ENCODE results near the gene ZNF576.
"Not testable (repeated sequence)": the region's sequence is repeated elsewhere in the genome, so short reads cannot be mapped to it uniquely, and the experiment has no call there.

Gene ZNF576, protein sequence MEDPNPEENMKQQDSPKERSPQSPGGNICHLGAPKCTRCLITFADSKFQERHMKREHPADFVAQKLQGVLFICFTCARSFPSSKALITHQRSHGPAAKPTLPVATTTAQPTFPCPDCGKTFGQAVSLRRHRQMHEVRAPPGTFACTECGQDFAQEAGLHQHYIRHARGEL

DNA sequence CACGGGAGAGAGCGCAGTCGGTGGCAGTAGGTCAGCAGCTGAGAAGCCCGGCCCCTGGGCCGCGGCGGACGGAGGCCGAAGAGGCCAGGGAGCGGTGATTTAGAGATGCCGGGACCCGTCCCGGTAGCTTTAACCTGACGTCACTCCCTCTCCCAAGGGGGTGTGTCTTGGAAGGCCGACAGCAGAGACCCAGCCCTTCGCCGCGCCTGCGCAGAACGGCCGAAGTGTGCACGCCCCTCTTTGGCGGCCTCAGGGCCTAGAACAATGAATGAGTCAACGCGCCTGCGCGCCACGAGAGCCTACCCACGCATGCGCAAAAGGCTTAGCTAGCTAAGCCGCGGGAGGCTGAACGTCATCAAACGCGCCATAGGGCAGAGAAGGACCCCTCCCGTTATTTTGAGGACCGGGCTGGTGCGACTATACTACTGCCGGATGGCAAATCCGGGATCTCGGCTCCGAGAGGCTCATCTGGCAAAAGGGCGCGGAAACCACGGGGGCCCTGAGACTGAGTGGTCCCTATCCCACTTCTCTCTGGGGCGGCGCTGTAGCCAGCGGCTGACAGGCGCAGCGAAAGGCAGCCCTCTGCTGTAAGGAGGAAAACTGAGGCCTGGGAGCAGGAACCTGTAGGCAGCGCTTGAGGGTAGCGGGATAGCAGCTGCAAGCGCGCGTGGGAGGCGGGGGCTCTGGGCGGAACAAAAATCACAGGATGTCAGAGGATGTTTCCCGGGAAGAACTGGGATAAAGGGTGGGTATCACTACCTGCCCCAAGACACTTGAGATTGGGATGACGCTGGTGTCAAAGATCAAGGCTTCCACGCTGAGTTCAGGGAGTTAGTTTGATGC is at the start of gene ZNF576, which contains the start of gene IRGQ:
TSS of gene ZNF576 (plus strand) at position 597 of the 843 bp plus-strand sequence. CDS start 514 bp downstream, outside the sequence.
TSS of gene IRGQ (minus strand) at position 136 of the 843 bp plus-strand sequence. CDS start 796 bp downstream, outside the sequence.
- DNase-seq: peak; percentile 100

DNA sequence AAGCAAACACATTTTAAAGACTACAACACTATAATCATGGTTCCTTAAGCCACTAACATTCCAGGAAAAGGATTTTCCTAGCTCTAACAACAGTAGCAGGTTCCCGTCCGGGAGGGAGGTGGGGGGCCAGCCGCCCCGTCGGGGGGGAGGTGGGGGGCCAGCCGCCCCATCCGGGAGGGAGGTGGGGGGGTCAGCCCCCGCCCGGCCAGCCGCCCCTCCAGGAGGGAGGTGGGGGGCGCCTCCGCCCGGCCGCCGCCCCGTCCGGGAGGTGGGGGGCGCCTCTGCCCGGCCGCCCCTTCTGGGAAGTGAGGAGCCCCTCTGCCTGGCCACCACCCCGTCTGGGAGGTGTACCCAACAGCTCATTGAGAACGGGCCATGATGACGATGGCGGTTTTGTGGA is 48.5 kb upstream of the ZNF576 start:
- not testable (repeated sequence) for DNase-seq

DNA sequence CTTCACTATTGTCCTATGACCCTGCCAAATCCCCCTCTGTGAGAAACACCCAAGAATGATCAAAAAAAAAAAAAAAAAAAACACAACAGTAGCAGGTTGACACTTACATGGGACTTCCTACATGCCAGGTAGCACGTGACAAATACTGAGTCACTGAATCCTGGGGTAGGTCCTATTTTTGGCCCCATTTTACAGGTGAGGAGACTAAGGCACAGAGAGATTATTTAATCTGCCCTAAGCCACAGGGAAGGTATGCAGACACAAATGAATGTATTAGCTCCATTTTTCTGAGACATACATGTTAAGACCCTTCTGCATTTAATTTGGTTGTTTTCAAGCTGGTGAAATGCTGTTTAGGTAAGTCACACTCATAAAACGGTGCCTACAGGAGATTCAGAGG is 47.7 kb upstream of the ZNF576 start:
- no peak for DNase-seq

DNA sequence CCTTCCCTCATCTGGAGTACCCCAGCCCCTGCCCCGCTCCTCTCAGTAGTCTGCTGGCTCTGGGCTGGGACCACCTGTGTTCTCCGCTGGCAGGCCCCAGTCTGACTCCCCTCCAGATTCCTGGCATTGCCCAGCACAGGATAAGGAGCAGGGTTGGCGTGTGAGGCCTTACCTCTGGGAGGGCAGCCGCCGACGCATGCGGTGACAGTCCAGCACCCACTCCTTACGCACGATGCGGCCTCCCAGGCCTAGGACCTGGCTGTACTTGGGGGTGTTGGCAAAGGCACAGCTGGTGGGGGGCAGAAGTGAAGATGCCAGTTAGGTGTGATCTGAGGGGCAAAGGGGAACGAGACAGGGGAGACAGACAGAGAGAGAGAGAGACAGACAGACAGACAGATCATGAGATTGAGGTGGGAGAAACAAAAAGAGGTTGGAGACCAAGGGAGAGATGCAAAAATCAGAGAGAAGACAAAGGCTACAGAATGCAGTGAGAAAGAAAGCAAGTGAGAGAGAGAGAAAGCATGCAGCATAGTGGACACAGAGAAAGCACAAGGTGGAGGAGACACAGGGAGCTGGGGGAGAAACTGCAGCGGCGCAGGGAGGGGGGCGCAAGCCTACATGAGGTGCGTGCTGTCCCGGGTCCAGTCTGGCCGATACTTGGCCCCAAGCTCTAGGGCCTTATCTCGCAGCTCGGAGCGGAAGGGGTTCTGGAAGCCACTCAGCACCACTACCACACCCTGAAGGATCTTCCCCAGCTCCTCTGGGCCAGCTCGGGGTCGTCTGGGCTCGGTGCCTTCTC is 44.8 kb upstream of the ZNF576 start:
- DNase-seq: no peak

DNA sequence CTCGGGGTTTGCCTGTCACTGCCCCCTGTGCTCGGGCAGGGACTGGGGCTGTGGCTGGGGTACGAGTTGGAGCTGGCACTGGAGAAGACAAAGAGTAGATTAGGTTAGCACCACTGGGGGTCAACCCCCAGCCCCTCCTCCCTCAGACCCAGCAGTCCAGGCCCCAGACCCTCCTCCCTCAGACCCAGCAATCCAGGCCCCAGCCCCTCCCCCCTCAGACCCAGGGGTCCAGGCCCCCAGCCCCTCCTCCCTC is 44.3 kb upstream of the ZNF576 start:
- DNase-seq: no peak

DNA sequence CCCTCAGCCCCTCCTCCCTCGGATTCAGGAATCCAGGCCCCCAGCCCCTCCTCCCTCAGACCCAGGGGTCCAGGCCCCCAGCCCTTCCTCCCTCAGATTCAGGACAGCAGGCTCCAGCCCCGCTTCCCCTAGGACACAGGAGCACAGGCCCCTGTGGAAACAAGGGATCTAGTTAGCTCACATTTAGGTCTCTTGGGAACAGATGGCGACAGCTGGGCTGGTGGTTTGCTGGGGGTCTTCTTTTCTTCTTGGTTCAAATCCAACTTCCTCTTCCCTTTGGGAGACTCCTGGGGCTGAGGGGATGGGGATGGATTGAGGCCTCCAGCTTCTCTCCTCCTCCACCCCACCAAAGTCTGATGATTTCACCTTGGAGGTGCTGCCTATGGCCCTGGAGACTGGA is 43.8 kb upstream of the ZNF576 start:
- DNase-seq: no peak

DNA sequence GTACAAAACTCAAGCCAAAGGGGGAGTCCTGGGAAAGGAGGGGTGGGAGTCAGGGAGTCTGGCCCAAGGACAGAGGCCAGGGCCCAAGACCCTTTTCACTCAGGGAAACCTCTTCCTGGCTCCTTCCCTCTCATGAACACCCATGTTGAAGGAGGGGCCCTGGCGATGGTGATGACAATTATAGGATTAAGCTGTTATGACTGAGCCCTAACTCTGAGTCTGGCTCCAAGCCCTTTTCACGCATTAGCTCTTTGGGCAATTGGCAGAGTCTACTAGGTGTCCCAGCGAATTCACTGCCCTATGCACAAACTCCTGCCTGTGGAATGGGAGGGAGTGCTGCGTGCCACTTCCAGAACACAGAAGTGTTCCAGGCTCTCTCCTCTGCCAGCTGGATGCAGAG is 42.7 kb upstream of the ZNF576 start:
- DNase-seq: no peak

DNA sequence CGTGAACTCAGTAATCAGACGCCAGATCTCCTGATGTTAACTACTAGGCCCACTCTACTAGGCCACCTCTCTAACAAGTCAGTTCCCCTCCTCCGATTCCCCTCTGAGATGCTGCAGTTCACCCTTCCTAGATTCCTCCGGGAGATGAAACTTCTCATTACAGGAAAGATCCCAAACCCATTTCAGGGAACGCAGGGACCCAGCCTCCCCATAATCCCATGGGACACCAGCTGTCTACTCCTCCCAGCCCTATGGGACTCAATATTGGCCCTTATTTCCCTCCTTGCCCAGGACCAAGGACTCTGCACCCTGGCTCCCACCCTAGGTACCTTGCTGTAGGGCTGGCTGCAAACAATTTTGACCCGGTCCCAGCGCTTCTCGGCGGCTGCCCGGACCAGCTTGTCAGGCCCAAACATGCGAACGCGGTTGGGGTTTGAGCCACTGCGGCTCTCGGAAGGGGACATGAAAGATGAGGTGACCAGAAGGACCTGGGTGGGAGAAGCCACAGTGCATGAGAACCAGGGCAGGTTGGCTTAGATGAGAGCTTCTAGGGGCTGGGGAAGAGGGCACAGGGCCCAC is 42.0 kb upstream of the ZNF576 start:
- DNase-seq: no peak

DNA sequence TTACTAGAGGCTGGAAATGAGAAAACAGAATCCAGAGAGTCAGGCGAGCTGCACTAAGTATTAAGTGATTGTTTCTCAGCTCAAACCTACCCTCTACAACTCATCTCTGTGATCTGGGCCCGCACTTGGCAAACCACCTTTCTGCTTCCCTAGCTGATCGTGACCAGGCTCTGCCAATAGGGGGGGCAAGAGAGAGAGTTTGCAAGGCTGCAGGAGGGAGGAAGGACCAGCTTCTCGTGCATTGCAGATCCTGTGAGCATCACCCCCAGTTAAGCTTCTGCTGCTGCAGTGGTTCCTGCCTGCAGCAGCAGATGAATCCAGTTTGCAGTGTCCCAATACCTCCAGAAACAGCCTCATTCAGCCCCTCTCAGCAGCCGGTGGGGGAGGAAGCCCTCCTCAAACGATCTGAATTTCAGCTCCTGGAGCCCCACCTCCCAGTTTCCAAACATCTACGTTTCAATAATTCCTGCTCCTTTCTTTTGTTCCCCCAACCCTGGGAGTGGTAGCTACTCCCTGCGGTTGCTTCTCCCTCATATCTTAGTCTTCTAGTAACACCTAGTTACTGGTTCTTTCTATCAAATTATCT is 41.1 kb upstream of the ZNF576 start:
- DNase-seq: peak; percentile 63

DNA sequence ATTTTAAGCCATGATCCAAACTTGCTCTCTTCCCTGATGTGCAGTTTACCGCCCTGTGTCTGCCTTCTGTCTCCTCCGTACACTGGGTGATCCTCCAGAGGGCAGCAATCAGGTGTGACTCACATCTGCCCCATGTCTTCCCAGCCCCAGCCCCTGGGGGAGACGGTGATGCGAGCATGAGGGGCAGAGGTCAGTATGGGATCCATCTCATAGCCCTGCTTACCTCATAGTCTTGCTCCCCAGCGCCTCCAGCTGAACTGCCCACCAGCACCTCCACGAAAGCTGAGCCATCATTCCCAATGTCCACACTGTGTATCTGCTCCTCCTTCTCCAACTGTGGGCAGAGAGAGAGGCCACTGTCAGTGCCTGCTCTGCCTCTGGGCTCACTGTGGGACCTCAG is 35.7 kb upstream of the ZNF576 start:
- DNase-seq: no peak

DNA sequence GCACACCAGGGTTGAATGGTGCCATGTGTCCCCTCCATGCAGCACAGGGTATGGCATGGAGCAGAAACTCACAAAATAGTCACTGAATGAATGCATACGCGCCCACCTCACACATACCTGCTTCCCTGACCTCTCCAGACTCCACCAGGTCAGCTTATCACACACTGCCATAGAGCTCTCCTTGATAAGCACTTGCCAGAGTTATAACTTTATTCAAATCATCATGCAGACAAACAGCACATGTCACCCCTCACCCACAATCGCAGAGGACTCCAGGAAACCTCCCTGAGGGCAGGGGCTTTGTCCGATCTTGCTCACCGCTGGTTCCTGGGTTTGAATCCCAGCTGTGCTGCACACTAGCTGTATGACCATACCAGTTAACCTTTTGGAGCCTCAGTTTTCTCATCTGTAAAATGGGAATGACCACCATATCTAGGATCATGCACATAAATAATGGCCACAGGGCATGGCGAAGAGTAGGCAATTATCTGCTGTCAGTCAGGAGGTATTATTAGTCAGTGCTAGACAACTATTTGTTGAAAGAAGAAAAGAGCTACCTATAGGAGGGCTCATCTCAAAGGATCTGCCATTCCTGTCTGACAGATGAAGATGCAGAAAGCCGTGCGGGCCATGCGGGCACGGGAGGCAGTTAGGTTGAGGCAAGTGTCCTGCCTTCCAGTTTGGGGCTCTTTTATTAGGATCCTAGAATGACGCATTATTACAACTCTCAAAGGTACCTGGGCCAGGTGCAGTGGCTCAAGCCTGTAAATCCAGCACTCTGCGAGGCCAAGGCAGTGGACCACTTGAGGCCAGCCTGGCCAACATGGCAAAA is 35.0 kb upstream of the ZNF576 start:
- DNase-seq: no peak

DNA sequence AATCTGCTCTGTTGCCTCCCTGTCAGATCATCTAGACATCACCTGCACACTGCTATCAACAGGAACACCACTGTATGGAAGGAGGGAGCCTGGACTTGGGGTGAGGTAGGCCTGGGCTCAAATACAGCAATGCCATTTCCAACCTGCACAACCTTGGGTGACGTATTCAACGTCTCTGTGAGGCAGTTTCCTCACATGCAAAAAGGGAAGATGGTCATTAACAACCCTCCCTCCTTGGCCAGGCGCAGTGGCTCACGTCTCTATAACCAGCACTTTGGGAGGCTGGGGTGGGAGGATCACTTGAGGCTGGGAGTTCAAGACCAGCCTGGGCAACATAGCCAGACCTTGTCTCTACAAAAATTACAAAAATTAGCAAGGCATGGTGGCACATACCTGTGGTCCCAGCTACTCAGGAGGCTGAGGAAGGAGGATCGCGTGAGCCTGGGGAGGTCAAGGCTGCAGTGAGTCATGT is 34.1 kb upstream of the ZNF576 start:
- no peak for DNase-seq

DNA sequence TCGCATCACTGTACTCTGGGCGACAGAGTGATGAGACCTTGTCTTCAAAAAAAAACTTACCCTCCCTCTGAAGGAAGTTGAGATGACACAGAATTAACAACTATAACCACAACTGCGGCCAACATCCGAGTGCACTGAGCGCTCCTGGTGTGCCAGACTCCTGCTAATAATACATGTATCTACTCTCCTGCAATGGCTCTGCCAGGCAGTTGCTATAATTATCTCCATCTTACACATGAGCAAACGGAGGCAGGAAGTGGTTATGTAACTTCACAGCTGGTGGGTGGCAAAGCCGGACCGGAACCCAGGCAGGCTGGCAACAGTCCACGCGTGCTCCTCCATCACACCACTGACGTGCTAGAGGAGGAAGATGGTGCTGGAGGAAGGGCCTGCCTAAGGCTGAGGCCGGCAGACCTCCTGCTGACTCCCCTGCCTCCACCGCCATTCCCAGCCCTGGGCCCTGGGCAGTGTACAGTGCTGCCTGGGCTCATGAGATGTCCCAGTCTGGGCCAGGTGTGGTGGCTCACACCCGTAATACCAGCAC is 33.6 kb upstream of the ZNF576 start:
- DNase-seq: peak; percentile 63

DNA sequence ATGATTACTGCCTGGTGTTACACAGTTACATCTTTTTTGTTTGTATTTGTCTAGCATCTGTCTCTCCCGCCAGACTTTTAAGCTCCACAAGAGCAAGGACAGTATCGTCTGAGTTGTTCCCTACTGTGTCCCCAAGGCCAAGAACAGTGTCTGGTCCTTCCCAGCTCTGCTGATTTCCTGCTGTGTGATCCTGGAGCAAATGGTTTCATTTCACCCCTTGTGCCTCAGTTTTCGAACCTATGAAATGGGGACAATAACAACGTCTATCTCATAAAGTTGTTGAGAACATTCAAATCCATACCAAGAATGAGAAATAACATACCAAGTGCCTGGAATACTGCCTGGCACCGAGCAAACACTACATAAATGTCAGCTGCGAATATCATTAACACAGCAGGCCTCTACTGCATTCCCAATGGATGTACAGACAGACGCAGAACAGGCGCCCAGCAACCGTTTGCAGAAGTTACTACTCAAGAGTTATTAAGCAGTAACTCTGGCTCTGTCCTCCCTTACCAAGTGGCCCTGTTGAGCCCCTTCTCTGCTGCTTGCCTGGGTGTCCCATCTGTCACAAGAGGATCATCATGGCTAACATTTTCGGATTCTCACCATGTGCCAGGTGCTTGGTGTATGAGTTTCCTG is 32.5 kb upstream of the ZNF576 start:
- no peak for DNase-seq

DNA sequence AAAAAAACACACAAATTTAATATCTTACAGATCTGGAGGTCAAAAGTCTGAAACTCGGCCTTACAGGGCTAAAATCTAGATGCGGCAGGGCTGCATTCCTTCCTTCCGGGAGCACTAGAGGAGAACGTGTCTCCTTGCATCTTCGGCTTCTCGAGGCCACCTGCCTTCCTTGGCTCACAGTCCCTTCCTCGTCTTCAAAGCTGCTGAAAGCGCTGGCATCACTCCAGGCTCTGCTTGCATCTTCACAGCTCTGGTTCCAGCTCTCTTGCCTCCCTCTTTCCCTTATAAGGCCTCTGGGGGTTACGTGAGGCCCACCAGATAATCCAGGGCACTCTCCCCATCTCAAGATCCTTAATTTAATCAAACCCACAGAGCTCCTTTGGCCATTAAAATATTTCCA is 31.6 kb upstream of the ZNF576 start:
- no peak for DNase-seq

DNA sequence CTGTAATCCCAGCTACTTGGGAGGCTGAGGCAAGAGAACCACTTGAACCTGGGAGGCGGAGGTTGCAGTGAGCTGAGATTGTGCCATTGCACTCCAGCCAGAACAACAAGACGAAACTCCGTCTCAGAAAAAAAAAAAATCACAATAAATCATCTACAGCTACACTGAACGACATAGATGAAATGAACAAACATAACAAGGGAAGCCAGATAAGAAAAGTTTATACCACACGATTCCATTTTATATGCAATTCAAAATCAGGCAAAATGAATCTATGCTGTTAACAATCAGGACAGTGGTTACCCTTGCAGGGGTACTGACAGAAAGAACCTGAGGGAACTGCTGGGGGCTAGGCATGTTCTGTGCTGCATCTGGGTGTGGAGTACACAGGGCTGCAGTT is 26.7 kb upstream of the ZNF576 start:
- DNase-seq: no peak

DNA sequence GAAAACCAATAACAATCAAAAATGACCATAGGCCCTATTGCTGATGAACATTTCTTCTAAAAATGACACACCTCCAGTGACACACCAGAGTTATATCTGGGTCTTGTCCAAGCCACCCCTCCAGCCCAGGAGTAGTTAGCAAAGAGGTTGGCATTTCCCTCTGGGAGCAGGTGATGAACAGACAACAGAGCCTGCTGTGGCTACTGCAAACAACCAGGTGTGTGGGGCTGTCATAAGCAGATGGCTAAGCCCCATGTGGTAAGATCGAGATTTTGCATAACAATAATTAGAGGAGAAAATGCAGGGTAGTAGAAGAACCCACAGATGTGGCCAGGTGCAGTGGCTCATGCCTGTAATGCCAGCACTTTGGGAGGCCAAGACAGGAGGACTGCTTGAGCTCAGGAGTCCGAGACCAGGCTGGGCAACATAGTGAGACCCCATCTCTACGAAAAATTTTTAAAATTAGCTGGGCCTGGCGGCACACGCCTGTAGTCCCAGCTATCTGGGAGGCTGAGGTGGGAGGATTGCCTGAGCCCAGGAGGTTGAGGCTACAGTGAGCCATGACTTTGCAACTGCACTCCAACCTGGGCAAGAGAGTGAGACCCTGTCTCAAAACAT is 26.1 kb upstream of the ZNF576 start:
- DNase-seq: peak; percentile 94

DNA sequence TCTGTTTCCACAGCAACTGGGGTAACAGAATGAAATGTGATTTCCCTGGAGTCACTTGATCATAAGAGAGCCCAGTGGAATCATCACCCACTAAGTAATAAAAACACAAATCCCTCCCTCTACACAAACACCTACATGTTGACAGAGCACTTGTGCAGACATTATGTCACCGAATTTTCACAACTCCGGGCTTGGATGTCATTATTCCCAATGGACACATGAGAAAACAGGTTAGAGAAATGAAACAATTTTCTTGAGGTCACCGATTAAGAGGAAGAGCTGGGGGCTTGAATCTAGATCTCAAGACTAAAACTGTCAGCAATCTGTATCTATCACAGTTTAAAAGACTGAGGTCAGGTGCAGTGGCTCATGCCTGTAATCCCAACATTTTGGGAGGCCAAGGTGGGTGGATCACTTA is 24.2 kb upstream of the ZNF576 start:
- DNase-seq: peak; percentile 44

DNA sequence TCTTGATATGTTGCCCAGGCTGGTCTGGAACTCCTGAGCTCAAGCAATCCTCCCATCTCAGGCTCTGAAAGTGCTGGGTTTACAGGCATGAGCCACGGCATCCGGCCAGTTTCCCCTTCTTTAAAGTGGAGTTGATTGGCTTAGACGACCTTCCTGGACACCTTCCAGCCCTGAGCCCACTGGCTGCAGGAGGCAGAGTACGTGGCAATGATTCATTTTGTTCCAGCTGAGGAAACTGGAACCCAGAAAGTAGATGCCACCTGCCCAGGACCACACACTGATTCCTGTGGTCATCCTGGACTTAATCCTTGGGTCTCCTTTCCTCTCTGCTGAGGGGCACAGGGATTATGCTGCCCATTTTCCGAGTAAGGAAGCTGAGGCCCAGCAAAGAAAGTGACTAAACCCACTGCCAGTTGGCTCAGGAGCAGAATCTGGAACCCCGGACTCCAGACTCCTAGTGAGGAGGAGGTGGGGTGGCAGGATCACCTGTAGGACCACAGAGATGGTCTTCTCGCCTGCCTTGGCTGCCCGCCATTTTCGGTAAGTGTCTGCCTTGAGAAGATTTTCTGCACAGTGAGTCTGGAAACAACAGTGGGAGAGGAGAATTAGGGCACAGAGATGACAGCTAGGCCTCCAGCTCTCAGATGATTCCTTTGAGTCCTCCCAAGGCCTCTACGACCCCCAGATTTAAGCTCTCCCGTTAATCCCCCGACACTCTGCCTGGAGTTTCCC is 21.8 kb upstream of the ZNF576 start:
- DNase-seq: no peak

Data from NCI-H146 (cell line).